Right lobe of liver (tissue), 6 donors: ENCODE results near the gene IFI16. TPM values are rescaled to one million over a fixed set of nuclear protein-coding genes. Genes with fewer than 3 reads are reported as not detected.
A peak's percentile ranks its signal among the peaks of the same experiment; 100 is the strongest.
"Not testable (repeated sequence)": the region's sequence is repeated elsewhere in the genome, so short reads cannot be mapped to it uniquely, and the experiment has no call there.

Experiments
- ATAC-seq, 4 donors: fragments of 200-7000 bp; cut with Tn5 transposase; one replicate each; pipeline ENCODE4 v1.9.1; 2020; ENCODE audit warnings: mild to moderate bottlenecking in 4 of 4, moderate library complexity in 4 of 4
- DNase-seq, 3 donors: peaks; one replicate each; pipeline ENCODE4 v3.0.0-alpha.2; 2020
- H3K27ac ChIP-seq, 3 donors: fragments of 200-600 bp; one replicate each; pipeline ENCODE4 v1.8.0; 2022
- H3K27me3 ChIP-seq, 2 donors: fragments of 200-600 bp; one replicate each; pipeline ENCODE4 v1.8.0; 2022
- H3K36me3 ChIP-seq, 4 donors: fragments of 200-600 bp; sonication (generic) in 1 of 4; one replicate each; pipeline versions ENCODE4 v1.5.1 to v1.8.0; 2017 to 2022; ENCODE audit warnings: control low read depth in 1 of 4
- H3K4me1 ChIP-seq, 4 donors: fragments of 200-600 bp; sonication (generic) in 1 of 4; one replicate each; pipeline versions ENCODE4 v1.5.1 to v1.8.0; 2017 to 2022; ENCODE audit warnings: control low read depth in 1 of 4
- H3K4me3 ChIP-seq, 3 donors: fragments of 200-600 bp; one replicate each; pipeline ENCODE4 v1.8.0; 2022
- H3K9me3 ChIP-seq, 4 donors: fragments of 200-600 bp; sonication (generic) in 1 of 4; one replicate each; pipeline versions ENCODE4 v1.5.1 to v1.8.0; 2017 to 2022; ENCODE audit warnings: control low read depth in 1 of 4
- CTCF ChIP-seq, 4 donors: fragments of 200-600 bp in 3 of 4; fragments of 450-650 bp in 1 of 4; IDR thresholded peaks; one replicate each; pipeline versions ENCODE4 v1.5.1 to v1.8.0; 2016 to 2022; ENCODE audit warnings: antibody characterized with exemption in 4 of 4, mild to moderate bottlenecking in 2 of 4
- POLR2A ChIP-seq: fragments of 450-650 bp; IDR thresholded peaks from one replicate; pipeline ENCODE4 v1.6.1; 2017; ENCODE audit warnings: antibody characterized with exemption, mild to moderate bottlenecking
- WGBS: methylation state at CpG from one replicate; pipeline ENCODE4 v1.1.6; 2018; ENCODE audit warnings: low coverage, low lambda C conversion rate; ENCODE audit not compliant: insufficient coverage; ENCODE audit errors: missing lambda C conversion rate; 5-methylcytosine and 5-hydroxymethylcytosine counted together
- intact Hi-C, 2 donors: fragments of 100-400 bp; cut with DNase I; formaldehyde crosslinking; loops; one replicate each; pipeline versions ENCODE4 v1.11.2 to v1.14.1; 2022
- total RNA-seq, 6 experiments: library from RNA; depleted of rRNA in 2 of 6; stranded (reverse); fragments of >200 nt in 2 of 6; fragmentation: NEBNext Ultra II Directional in 3 of 6; extraction: Animal tissue kit (Norgen Biotek cat#: 25700) in 3 of 6; gene quantifications; one replicate each; pipeline versions ENCODE4 v1.1.0 to v1.2.4, GENCODE V29; 2016 to 2023
- donor health status: DM: no; HTN: yes; CAD: no.
- donor health status: DM: no; HTN: no; CAD: no.
- donor health status: DM: no; HTN: no; CAD: no.
- donor health status: DM: no; HTN: yes; CAD: no.
- donor health status: DM: no; HTN: yes; CAD: no.

The IFI16 gene
- total RNA-seq, 6 experiments from 2014 or later = 3.3 to 20.3 (median 9.1) TPM

GRCh38 chr1:159023723-159024122, 14.0 kb downstream of the IFI16 start:
- ATAC-seq = no peak
- no peak for TF ChIP-seq CTCF (IDR thresholded peaks at IDR 0.05)
- TF ChIP-seq POLR2A = no peak
- H3K36me3 ChIP-seq = no peaks in the 10 kb centered on the region
- H3K27me3 ChIP-seq = no peaks in the 10 kb centered on the region
- H3K4me1 ChIP-seq = no peaks in the 10 kb centered on the region
- H3K9me3 ChIP-seq = no peaks in the 10 kb centered on the region
- intact Hi-C loops = no loop called here
- DNase-seq = no peak
- H3K4me3 ChIP-seq = no peak overlapping the region
- 73% methylated on average over 10 of the region's 10 CpGs for whole genome bisulfite sequencing
- H3K27ac ChIP-seq = no peak overlapping the region

GRCh38 chr1:159025043-159025442, 15.3 kb downstream of the IFI16 start:
- H3K4me1 ChIP-seq = no peaks in the 10 kb centered on the region
- H3K27ac ChIP-seq = no peak overlapping the region
- no peak overlapping the region for H3K4me3 ChIP-seq
- no peaks in the 10 kb centered on the region for H3K27me3 ChIP-seq
- 87% methylated on average over 4 of the region's 7 CpGs for WGBS
- H3K9me3 ChIP-seq = no peaks in the 10 kb centered on the region
- no peaks in the 10 kb centered on the region for H3K36me3 ChIP-seq
- intact Hi-C loops = no loop called here
- ATAC-seq = no peak
- TF ChIP-seq CTCF (IDR thresholded peaks at IDR 0.05) (no peak), POLR2A (no peak)
- DNase-seq = no peak

- DNase-seq, H3K27me3 ChIP-seq, H3K4me1 ChIP-seq, H3K4me3 ChIP-seq, ATAC-seq, H3K36me3 ChIP-seq, H3K27ac ChIP-seq, H3K9me3 ChIP-seq, intact Hi-C loops: not testable (repeated sequence)
- WGBS = 41% methylated on average over 2 of the region's 2 CpGs
Observed at GRCh38 chr1:159026841-159027240, 17.1 kb downstream of the IFI16 start.

- Histone ChIP-seq H3K27ac (no peak overlapping the region), H3K4me1 (no peaks in the 10 kb centered on the region), H3K4me3 (no peak overlapping the region), H3K9me3 (no peaks in the 10 kb centered on the region), H3K36me3 (peaks cover 0 to 14% (median 0%) of the 10 kb centered on the region in 4 donors), H3K27me3 (no peaks in the 10 kb centered on the region)
- no peak for DNase-seq
- 22% methylated on average over 1 of the region's 1 CpG for WGBS
- no peak for ATAC-seq
- intact Hi-C loops = no loop called here
- TF ChIP-seq POLR2A = no peak
- TF ChIP-seq CTCF (IDR thresholded peaks at IDR 0.05) = no peak
Observed at GRCh38 chr1:159030311-159030710, 20.6 kb downstream of the IFI16 start.

- WGBS = no CpG with 5 or more reads among the region's 3 CpGs
- TF ChIP-seq POLR2A = no peak
- no peak for TF ChIP-seq CTCF (IDR thresholded peaks at IDR 0.05)
- intact Hi-C loops = no loop called here
- H3K27me3 ChIP-seq = no peaks in the 10 kb centered on the region
- DNase-seq = no peak
- peak in 2 of 4 donors; percentile 43 to 51 for ATAC-seq
- no peak overlapping the region for H3K27ac ChIP-seq
- peaks cover 0 to 14% (median 0%) of the 10 kb centered on the region in 4 donors for H3K36me3 ChIP-seq
- H3K4me3 ChIP-seq = no peak overlapping the region
- no peaks in the 10 kb centered on the region for H3K4me1 ChIP-seq
- H3K9me3 ChIP-seq = no peaks in the 10 kb centered on the region
Observed at GRCh38 chr1:159030877-159031447, 21.3 kb downstream of the IFI16 start.
